NCI-H187 treated with DMSO at 0.1 percent for 48 hours (cell line): ENCODE data around the gene ARL11.

Experiments used
- DNase-seq: peaks from one replicate; lab custom pipeline; 2025; lab: John Stamatoyannopoulos, UW

Gene ARL11

GRCh38 chr13:49649244-49649962 is 21.1 kb downstream of the ARL11 start:
- no peak for DNase-seq

- no peak for DNase-seq
These were observed 21.6 kb downstream of the ARL11 start for GRCh38 chr13:49649963-49650312.

GRCh38 chr13:49651570-49652354 is 23.5 kb downstream of the ARL11 start:
- DNase-seq = no peak

- peak; percentile 37 for DNase-seq
These were observed 24.3 kb downstream of the ARL11 start for GRCh38 chr13:49652355-49653305.

GRCh38 chr13:49653478-49653877 is 25.2 kb downstream of the ARL11 start:
- DNase-seq = no peak

- no peak for DNase-seq
These were observed 25.7 kb downstream of the ARL11 start for GRCh38 chr13:49654011-49654410.

- DNase-seq = no peak
These were observed 27.6 kb downstream of the ARL11 start for GRCh38 chr13:49655906-49656305.

GRCh38 chr13:49657241-49657641 is 28.9 kb downstream of the ARL11 start:
- no peak for DNase-seq

- DNase-seq = no peak
These were observed 36.3 kb downstream of the ARL11 start for GRCh38 chr13:49664606-49665005.

- no peak for DNase-seq
These were observed 39.5 kb downstream of the ARL11 start for GRCh38 chr13:49667773-49668172.

- peak; percentile 15 for DNase-seq
These were observed 41.5 kb downstream of the ARL11 start for GRCh38 chr13:49669735-49670309.

- no peak for DNase-seq
These were observed 42.5 kb downstream of the ARL11 start for GRCh38 chr13:49670828-49671227.

- DNase-seq = no peak
These were observed 48.4 kb downstream of the ARL11 start for GRCh38 chr13:49676581-49677298.

- no peak for DNase-seq
These were observed 50.0 kb downstream of the ARL11 start for GRCh38 chr13:49678191-49678914.

GRCh38 chr13:49679246-49679645 is 50.9 kb downstream of the ARL11 start:
- DNase-seq = no peak

- DNase-seq = no peak
These were observed 53.6 kb downstream of the ARL11 start for GRCh38 chr13:49681842-49682435.
